GM21423 (cell line): ENCODE data around the gene DEFB108B.
"Not testable (repeated sequence)": the region's sequence is repeated elsewhere in the genome, so short reads cannot be mapped to it uniquely, and the experiment has no call there.

ENCODE experiments used
- ATAC-seq: cut with Tn5 transposase; IDR thresholded peaks from one replicate; pipeline ENCODE4 v1.9.1; 2021; ENCODE audit warnings: mild to moderate bottlenecking, moderate library complexity; ENCODE audit not compliant: unreplicated experiment

DEFB108B gene

GRCh38 chr11:71832811-71833210, at the start of gene DEFB108B:
Gene DEFB108B, plus strand, starts transcription at chr11:71833200. Its CDS starts 0 bp downstream, at chr11:71833200.
- not testable (repeated sequence) for ATAC-seq

- ATAC-seq = peak; percentile 21
Observed at GRCh38 chr11:71786114-71786847, 46.7 kb upstream of the DEFB108B start.

- ATAC-seq = peak; percentile 96
Observed at GRCh38 chr11:71786848-71787097, 46.2 kb upstream of the DEFB108B start.

- ATAC-seq = peak; percentile 90
Observed at GRCh38 chr11:71787098-71787823, 45.7 kb upstream of the DEFB108B start.

- not testable (repeated sequence) for ATAC-seq
Observed at GRCh38 chr11:71787824-71788454, 45.1 kb upstream of the DEFB108B start.

- ATAC-seq = not testable (repeated sequence)
Observed at GRCh38 chr11:71789444-71790196, 43.4 kb upstream of the DEFB108B start.

GRCh38 chr11:71791111-71791510, 41.9 kb upstream of the DEFB108B start:
- ATAC-seq = not testable (repeated sequence)

GRCh38 chr11:71792621-71793235, 40.3 kb upstream of the DEFB108B start:
- ATAC-seq = not testable (repeated sequence)

- not testable (repeated sequence) for ATAC-seq
Observed at GRCh38 chr11:71794386-71795040, 38.5 kb upstream of the DEFB108B start.

- not testable (repeated sequence) for ATAC-seq
Observed at GRCh38 chr11:71795236-71795635, 37.8 kb upstream of the DEFB108B start.

GRCh38 chr11:71796016-71796415, 37.0 kb upstream of the DEFB108B start:
- not testable (repeated sequence) for ATAC-seq

GRCh38 chr11:71796781-71797180, 36.2 kb upstream of the DEFB108B start:
- ATAC-seq = not testable (repeated sequence)

- ATAC-seq = not testable (repeated sequence)
Observed at GRCh38 chr11:71799556-71800128, 33.4 kb upstream of the DEFB108B start.

- not testable (repeated sequence) for ATAC-seq
Observed at GRCh38 chr11:71800335-71800953, 32.6 kb upstream of the DEFB108B start.

- ATAC-seq = not testable (repeated sequence)
Observed at GRCh38 chr11:71801026-71801425, 32.0 kb upstream of the DEFB108B start.

- ATAC-seq = not testable (repeated sequence)
Observed at GRCh38 chr11:71802874-71803273, 30.1 kb upstream of the DEFB108B start.

GRCh38 chr11:71804158-71804947, 28.6 kb upstream of the DEFB108B start:
- ATAC-seq = not testable (repeated sequence)

GRCh38 chr11:71812529-71812928, 20.5 kb upstream of the DEFB108B start:
- ATAC-seq = not testable (repeated sequence)
